DOHH2 (cell line): ENCODE results near the gene ERAL1.

Experiments
- H3F3A ChIP-seq: fragments of 200-600 bp; sonication (generic), shearing (Covaris generic); 2 replicates; pipeline ENCODE4 v1.6.0; 2016; ENCODE audit warnings: antibody characterized with exemption, mild to moderate bottlenecking; ENCODE audit not compliant: control insufficient read depth, insufficient read depth
- H3K27ac ChIP-seq: fragments of 200-600 bp; sonication (generic); 2 replicates; pipeline ENCODE4 v1.5.1; 2014; ENCODE audit warnings: low read depth, mild to moderate bottlenecking, low read length, moderate library complexity
- H3K27me3 ChIP-seq: fragments of 200-600 bp; sonication (generic); 2 replicates; pipeline ENCODE4 v1.6.1; 2014; ENCODE audit warnings: mild to moderate bottlenecking, low read length, mixed read lengths; ENCODE audit not compliant: control insufficient read depth
- H3K36me3 ChIP-seq: fragments of 200-600 bp; sonication (generic); 2 replicates; pipeline ENCODE4 v1.6.1; 2014; ENCODE audit warnings: mild to moderate bottlenecking, low read length, moderate library complexity, mixed read lengths; ENCODE audit not compliant: control insufficient read depth
- H3K4me1 ChIP-seq: fragments of 200-600 bp; sonication (generic); 2 replicates; pipeline ENCODE4 v1.6.1; 2014; ENCODE audit warnings: mild to moderate bottlenecking, low read length, mixed read lengths; ENCODE audit not compliant: control insufficient read depth
- H3K4me2 ChIP-seq: fragments of 200-600 bp; sonication (generic); 2 replicates; pipeline ENCODE4 v1.6.0; 2014; ENCODE audit warnings: mild to moderate bottlenecking, low read length, moderate library complexity
- H3K4me3 ChIP-seq: fragments of 200-600 bp; sonication (generic); 2 replicates; pipeline ENCODE4 v1.5.1; 2014; ENCODE audit warnings: mild to moderate bottlenecking, low read length, mixed read lengths
- H3K79me2 ChIP-seq: fragments of 200-600 bp; sonication (generic); 2 replicates; pipeline ENCODE4 v1.6.1; 2014; ENCODE audit warnings: mild to moderate bottlenecking, low read length, mixed read lengths; ENCODE audit not compliant: control insufficient read depth
- H3K9me2 ChIP-seq: fragments of 200-600 bp; sonication (generic); replicated peaks from 2 replicates; pipeline ENCODE4 v1.6.1; 2014; ENCODE audit warnings: mild to moderate bottlenecking, low read length, mixed read lengths; ENCODE audit not compliant: control insufficient read depth
- H3K9me3 ChIP-seq: fragments of 200-600 bp; sonication (generic); 2 replicates; pipeline ENCODE4 v1.6.1; 2014; ENCODE audit warnings: antibody characterized with exemption, low read length, mixed read lengths; ENCODE audit not compliant: control insufficient read depth, insufficient read depth
- H4K20me1 ChIP-seq: fragments of 200-600 bp; sonication (generic); 2 replicates; pipeline ENCODE4 v1.6.0; 2014; ENCODE audit warnings: low read depth, mild to moderate bottlenecking, antibody characterized with exemption, low read length, moderate library complexity; ENCODE audit not compliant: control insufficient read depth, insufficient read depth
- CTCF ChIP-seq: fragments of 200-600 bp; sonication (generic); IDR thresholded peaks from one replicate; pipeline ENCODE4 v1.5.1; 2014; ENCODE audit warnings: antibody characterized with exemption, mild to moderate bottlenecking, low read depth, low read length; ENCODE audit not compliant: poor library complexity, severe bottlenecking
- EZH2phosphoT487 ChIP-seq: fragments of 200-600 bp; sonication (generic); IDR thresholded peaks from 2 replicates; pipeline ENCODE4 v1.6.1; 2017; ENCODE audit warnings: borderline replicate concordance, mild to moderate bottlenecking, antibody characterized with exemption, low read length, moderate library complexity, mixed read lengths

Gene ERAL1

GRCh38 chr17:28882154-28882895, 27.5 kb downstream of the ERAL1 start:
- Histone ChIP-seq H3K4me1 (peaks cover 5% of the 10 kb centered on the region; the same call in 1 of the 2 replicates), H3K36me3 (peaks cover 13% of the 10 kb centered on the region; the same call in 1 of the 2 replicates), H4K20me1 (no peaks in the 10 kb centered on the region), H3K4me2 (no peak overlapping the region), H3K27ac (no peak overlapping the region), H3F3A (no peaks in the 10 kb centered on the region), H3K4me3 (no peak overlapping the region), H3K79me2 (no peaks in the 10 kb centered on the region), H3K27me3 (no peaks in the 10 kb centered on the region), H3K9me3 (no peaks in the 10 kb centered on the region), H3K9me2 (no peaks in the 10 kb centered on the region)
- no peak for TF ChIP-seq CTCF
- TF ChIP-seq EZH2phosphoT487, result no peak

GRCh38 chr17:28883967-28884702, 29.3 kb downstream of the ERAL1 start:
- Histone ChIP-seq H3F3A (no peaks in the 10 kb centered on the region), H3K4me1 (peaks cover 21% of the 10 kb centered on the region), H3K4me3 (no peak overlapping the region), H3K27me3 (no peaks in the 10 kb centered on the region), H4K20me1 (no peaks in the 10 kb centered on the region; the same call in 1 of the 2 replicates), H3K4me2 (no peak overlapping the region), H3K9me3 (no peaks in the 10 kb centered on the region), H3K9me2 (no peaks in the 10 kb centered on the region), H3K79me2 (no peaks in the 10 kb centered on the region), H3K36me3 (peaks cover 13% of the 10 kb centered on the region; the same call in 1 of the 2 replicates), H3K27ac (no peak overlapping the region)
- TF ChIP-seq CTCF (no peak), EZH2phosphoT487 (no peak)

- Histone ChIP-seq H3F3A (no peaks in the 10 kb centered on the region), H3K4me3 (no peak overlapping the region), H3K9me2 (no peaks in the 10 kb centered on the region), H3K27ac (no peak overlapping the region), H3K36me3 (peaks cover 11% of the 10 kb centered on the region; the same call in 1 of the 2 replicates), H3K9me3 (no peaks in the 10 kb centered on the region), H3K79me2 (no peaks in the 10 kb centered on the region), H4K20me1 (no peaks in the 10 kb centered on the region; the same call in 1 of the 2 replicates), H3K27me3 (no peaks in the 10 kb centered on the region), H3K4me2 (no peak overlapping the region), H3K4me1 (peaks cover 27% of the 10 kb centered on the region)
- no peak for TF ChIP-seq EZH2phosphoT487
- TF ChIP-seq CTCF, result no peak
These were observed 30.5 kb downstream of the ERAL1 start for GRCh38 chr17:28885363-28885762.
